Measurements from ENCODE around the gene RNASE2.
"Not testable (repeated sequence)": the region's sequence is repeated elsewhere in the genome, so short reads cannot be mapped to it uniquely, and the experiment has no call there.

RNASE2 gene

DNA sequence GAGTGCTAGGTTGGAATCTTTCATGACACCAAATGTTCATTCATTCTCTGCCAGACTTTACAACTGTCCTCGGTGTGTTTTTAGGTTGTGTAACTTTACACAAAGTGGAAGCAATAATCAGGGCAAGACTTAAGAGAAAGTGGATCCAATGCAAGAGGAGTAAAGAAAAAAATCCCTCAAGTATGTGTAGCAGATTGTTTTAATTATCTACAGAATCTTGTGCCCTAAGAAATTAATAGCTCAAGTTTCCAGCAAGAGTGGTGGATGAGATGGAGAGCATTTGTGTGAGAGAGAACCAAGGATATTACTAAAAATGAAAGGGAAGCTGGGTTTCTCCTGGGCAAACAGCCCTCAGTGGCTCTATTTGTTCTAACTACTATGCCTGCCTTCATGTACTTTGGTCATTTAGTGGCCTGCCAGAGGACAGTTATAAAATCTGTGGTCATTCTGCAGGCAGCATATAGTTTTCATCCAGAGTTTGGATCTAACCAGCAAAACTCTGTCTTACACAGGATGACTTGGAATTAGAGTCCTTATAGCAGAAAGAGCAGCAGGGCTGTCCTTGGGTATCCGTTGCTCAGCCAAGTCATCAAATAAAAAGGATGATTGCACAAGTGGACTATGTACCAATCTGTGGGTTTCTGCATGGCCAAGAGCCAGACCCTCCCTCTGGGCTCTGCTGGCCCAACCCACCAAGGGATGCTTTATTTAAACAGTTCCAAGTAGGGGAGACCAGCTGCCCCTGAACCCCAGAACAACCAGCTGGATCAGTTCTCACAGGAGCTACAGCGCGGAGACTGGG, at the start of gene RNASE2:
TSS of gene RNASE2 (plus strand) at position 752 of the 802 bp plus-strand sequence. CDS start 285 bp downstream, outside the sequence.
- H3K27me3 ChIP-seq (ENCODE audit: insufficient read depth, low read length): peaks cover 14% of the 10 kb centered on the region
- not testable (repeated sequence) for H3K4me3 ChIP-seq (ENCODE audit: low read length); H3K36me3 ChIP-seq (ENCODE audit: insufficient read depth, low read length); H3K9me3 ChIP-seq (ENCODE audit: low read length); H2AFZ ChIP-seq (ENCODE audit: low read depth, low read length); H3K4me1 ChIP-seq (ENCODE audit: insufficient read depth, low read length)

DNA sequence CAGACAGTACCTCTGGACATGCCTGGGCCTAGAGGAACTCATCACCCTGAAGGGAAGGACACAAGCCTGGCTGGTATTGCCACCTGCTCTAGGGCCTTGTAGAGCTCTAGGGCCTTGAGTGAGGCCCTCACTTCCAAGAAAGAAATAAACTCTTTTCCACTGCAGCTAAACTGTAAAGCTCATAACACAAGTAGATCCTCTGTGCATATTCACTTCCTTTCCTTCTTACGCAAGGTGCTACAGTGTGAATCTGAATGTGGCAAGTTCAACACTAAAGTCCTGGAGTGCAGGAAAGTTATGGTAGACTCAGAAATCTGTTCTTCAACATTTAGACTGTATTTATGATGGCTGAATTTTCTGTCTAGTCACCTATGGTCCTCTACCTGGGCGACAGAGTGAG, 49.6 kb upstream of the RNASE2 start:
- H3K4me1 ChIP-seq (ENCODE audit: insufficient read depth, low read length): no peaks in the 10 kb centered on the region
- no peaks in the 10 kb centered on the region for H3K9me3 ChIP-seq (ENCODE audit: low read length)
- H3K36me3 ChIP-seq (ENCODE audit: insufficient read depth, low read length): no peaks in the 10 kb centered on the region
- no peaks in the 10 kb centered on the region for H3K27me3 ChIP-seq (ENCODE audit: insufficient read depth, low read length)
- H3K4me3 ChIP-seq (ENCODE audit: low read length): no peak overlapping the region
- no peak overlapping the region for H2AFZ ChIP-seq (ENCODE audit: low read depth, low read length)

DNA sequence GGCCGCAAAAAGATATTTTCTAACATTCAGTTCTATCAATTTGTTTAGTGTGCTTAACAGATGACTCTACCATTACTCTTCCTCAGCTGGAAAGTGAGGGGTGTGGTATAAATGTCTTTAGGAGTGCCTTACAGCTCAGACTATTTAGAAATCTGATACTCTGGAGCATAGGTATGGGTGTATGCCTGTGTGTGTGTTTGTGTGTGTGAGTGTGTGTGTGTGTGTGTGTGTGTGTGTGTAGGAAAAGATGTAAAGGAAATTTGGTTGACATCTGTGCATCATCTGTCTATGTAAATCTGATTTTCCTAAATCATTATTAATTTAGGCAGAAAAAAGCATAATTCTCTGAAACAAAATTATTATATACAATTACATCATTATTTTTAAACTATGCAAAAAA, 48.1 kb upstream of the RNASE2 start:
- Histone ChIP-seq H3K36me3 (ENCODE audit: insufficient read depth, low read length) (no peaks in the 10 kb centered on the region), H3K27me3 (ENCODE audit: insufficient read depth, low read length) (no peaks in the 10 kb centered on the region), H2AFZ (ENCODE audit: low read depth, low read length) (no peak overlapping the region), H3K4me1 (ENCODE audit: insufficient read depth, low read length) (no peaks in the 10 kb centered on the region), H3K9me3 (ENCODE audit: low read length) (no peaks in the 10 kb centered on the region), H3K4me3 (ENCODE audit: low read length) (no peak overlapping the region)

DNA sequence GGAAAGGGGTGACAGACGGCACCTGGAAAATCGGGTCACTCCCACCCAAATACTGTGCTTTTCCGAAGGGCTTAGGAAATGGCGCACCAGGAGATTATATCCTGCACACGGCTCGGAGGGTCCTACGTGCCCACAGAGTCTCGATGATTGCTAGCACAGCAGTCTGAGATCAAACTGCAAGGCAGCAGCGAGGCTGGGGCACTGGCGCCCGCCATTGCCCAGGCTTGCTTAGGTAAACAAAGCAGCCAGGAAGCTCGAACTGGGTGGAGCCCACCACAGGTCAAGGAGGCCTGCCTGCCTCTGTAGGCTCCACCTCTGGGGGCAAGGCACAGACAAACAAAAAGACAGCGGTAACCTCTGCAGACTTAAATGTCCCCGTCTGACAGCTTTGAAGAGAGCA, 44.5 kb upstream of the RNASE2 start:
- H3K36me3 ChIP-seq (ENCODE audit: insufficient read depth, low read length); H3K27me3 ChIP-seq (ENCODE audit: insufficient read depth, low read length); H2AFZ ChIP-seq (ENCODE audit: low read depth, low read length); H3K4me1 ChIP-seq (ENCODE audit: insufficient read depth, low read length); H3K4me3 ChIP-seq (ENCODE audit: low read length); H3K9me3 ChIP-seq (ENCODE audit: low read length): not testable (repeated sequence)

DNA sequence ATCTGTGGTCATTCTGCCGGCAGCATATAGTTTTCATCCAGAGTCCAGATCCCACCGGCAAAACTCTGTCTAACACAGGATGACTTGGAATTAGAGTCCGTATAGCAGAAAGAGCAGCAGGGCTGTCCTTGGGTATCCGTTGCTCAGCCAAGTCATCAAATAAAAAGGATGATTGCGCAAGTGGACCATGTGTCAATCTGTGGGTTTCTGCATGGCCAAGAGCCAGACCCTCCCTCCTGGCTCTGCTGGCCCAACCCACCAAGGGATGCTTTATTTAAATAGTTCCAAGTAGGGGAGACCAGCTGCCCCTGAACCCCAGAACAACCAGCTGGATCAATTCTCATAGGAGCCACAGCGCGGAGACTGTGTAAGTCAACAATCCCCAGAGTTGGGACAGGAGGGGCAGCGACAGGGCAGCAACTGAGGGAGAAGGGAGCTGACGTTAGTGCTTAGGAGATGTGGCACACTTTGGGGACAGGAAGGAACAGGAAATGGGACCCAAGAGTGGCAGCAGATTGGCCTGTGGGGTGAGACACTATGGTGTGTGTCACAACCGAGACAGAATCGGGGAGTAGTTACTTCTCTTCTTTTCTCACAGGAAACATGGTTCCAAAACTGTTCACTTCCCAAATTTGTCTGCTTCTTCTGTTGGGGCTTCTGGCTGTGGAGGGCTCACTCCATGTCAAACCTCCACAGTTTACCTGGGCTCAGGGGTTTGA, 36.1 kb upstream of the RNASE2 start:
- not testable (repeated sequence) for H3K27me3 ChIP-seq (ENCODE audit: insufficient read depth, low read length); H3K9me3 ChIP-seq (ENCODE audit: low read length); H3K4me3 ChIP-seq (ENCODE audit: low read length); H3K36me3 ChIP-seq (ENCODE audit: insufficient read depth, low read length); H3K4me1 ChIP-seq (ENCODE audit: insufficient read depth, low read length); H2AFZ ChIP-seq (ENCODE audit: low read depth, low read length)

DNA sequence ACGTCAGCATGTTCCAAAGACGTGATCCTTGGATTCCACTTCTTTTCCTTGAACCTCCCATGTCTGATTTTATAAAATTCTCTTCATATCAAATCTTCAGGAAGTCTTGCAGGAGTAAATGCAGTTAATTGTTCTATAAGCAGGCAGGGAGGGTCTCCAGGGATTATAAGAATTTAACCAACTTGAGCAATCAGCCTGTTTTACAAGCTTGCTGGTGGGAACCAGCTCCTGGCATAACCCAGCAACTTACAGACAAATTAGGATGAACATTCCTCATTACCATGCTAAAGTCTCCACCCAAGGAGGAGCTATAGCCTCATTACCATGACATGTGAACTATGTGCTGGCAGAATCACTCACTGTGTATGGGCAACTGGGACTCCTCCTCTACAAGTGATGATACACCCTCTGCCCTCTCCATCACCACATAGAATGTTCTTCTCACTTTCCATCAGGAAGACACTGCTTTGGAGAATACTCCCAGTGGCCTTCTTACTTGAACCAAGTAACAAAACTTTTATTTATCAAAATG, 31.5 kb upstream of the RNASE2 start:
- not testable (repeated sequence) for H3K27me3 ChIP-seq (ENCODE audit: insufficient read depth, low read length); H2AFZ ChIP-seq (ENCODE audit: low read depth, low read length); H3K9me3 ChIP-seq (ENCODE audit: low read length); H3K4me1 ChIP-seq (ENCODE audit: insufficient read depth, low read length); H3K36me3 ChIP-seq (ENCODE audit: insufficient read depth, low read length); H3K4me3 ChIP-seq (ENCODE audit: low read length)

DNA sequence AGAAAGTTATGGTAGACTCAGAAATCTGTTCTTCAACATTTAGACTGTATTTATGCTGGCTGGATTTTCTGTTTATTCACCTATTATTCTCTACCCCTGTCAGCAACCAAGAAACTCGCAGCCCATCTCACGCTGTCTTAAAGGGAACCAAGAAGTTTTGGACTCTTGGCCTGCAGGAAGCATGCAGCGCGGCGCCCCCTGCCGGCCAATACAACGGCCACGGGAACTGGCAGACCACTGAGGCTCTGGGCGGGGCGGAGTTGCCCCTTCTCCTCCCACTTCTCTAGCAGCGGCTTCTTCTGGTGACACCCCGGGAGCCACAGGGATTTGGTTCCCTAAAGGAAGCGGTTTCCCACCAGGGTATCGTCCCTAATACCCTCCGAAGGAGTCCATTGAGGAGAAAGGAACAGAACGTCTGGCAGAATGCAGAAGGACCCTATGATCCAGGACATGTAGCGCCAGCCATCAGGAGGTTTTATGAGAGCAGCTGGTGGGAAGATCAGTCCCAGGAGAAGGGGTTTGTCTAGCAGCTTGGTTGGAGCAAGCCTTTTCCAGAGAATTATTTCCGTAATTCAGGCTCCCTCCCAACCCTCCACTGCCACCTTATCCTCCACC, 21.0 kb upstream of the RNASE2 start:
- Histone ChIP-seq H3K4me1 (ENCODE audit: insufficient read depth, low read length) (no peaks in the 10 kb centered on the region), H2AFZ (ENCODE audit: low read depth, low read length) (no peak overlapping the region), H3K36me3 (ENCODE audit: insufficient read depth, low read length) (no peaks in the 10 kb centered on the region), H3K4me3 (ENCODE audit: low read length) (no peak overlapping the region), H3K9me3 (ENCODE audit: low read length) (no peaks in the 10 kb centered on the region), H3K27me3 (ENCODE audit: insufficient read depth, low read length) (peaks cover 3% of the 10 kb centered on the region)

DNA sequence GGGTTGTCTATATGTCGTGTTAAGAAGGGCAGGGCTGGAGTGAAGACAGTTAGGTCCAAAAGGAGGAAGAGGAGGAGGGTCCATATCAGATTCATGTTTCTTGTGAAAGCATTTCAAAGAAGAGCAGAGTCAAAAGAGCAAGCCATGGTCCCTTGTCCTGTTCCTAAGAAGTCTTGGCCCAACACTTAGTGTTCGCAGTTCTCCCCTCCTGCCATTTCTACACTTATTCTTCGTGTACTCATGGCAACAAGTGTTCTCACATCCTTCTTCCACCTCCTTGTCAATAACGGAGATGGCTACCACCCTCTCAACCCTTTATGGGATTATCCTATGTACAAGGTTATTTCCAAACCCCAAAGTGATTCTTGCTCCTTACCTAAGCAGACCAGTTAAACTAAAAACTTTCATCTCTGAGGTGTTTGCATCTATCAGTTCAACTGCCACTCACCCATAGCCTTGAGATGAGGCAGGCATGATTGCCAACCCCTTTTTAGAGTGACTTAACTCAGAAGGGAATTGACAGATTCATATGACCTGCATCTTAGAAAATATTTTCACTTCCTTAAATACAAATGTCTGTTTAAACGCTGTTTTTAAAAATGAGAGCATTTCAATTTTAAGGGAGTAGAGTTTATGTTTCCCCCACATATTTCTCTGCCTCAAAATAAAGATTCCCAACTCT, 19.8 kb upstream of the RNASE2 start:
- Histone ChIP-seq H3K36me3 (ENCODE audit: insufficient read depth, low read length) (no peaks in the 10 kb centered on the region), H3K4me3 (ENCODE audit: low read length) (no peak overlapping the region), H2AFZ (ENCODE audit: low read depth, low read length) (no peak overlapping the region), H3K9me3 (ENCODE audit: low read length) (no peaks in the 10 kb centered on the region), H3K27me3 (ENCODE audit: insufficient read depth, low read length) (peaks cover 3% of the 10 kb centered on the region), H3K4me1 (ENCODE audit: insufficient read depth, low read length) (no peaks in the 10 kb centered on the region)

DNA sequence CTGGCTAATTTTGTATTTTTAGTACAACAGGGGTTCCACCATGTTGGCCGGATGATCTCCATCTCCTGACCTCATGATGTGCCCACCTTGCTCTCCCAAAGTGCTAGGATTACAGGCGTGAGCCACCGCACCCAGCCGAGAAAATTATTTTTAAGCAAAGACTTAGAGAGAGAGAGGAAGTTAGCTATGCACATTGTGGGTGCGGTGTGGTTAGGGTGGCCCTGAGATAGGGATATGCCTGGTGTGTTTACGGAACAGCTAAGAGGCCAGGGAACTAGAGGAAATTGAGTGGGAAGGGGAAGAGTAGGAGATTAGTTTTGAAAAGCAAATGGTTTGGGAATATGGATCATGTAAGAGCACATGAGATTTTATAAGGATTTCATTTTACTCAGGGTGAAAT, 10.1 kb upstream of the RNASE2 start:
- H3K4me1 ChIP-seq (ENCODE audit: insufficient read depth, low read length); H3K9me3 ChIP-seq (ENCODE audit: low read length); H3K4me3 ChIP-seq (ENCODE audit: low read length); H3K27me3 ChIP-seq (ENCODE audit: insufficient read depth, low read length); H3K36me3 ChIP-seq (ENCODE audit: insufficient read depth, low read length); H2AFZ ChIP-seq (ENCODE audit: low read depth, low read length): not testable (repeated sequence)

DNA sequence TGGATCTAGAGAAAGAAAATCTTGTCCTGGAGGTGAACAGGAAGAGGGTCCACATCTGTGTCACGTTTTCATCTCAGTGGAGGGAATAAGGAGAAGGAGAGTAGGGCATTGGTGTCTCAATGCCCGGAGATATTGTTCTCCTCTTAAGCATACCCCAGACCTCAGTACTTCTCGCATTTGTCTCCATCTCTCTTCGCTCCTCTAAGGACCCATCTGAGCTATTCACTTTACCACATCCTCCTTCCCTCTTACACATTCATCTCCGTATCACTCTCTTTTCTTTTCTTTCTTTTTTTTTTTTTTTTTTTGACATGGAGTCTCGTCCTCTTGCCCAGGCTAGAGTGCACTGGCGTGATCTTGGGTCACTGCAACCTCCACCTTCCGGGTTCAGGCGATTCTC, 8.6 kb upstream of the RNASE2 start:
- H3K9me3 ChIP-seq (ENCODE audit: low read length); H2AFZ ChIP-seq (ENCODE audit: low read depth, low read length); H3K4me3 ChIP-seq (ENCODE audit: low read length); H3K36me3 ChIP-seq (ENCODE audit: insufficient read depth, low read length); H3K4me1 ChIP-seq (ENCODE audit: insufficient read depth, low read length); H3K27me3 ChIP-seq (ENCODE audit: insufficient read depth, low read length): not testable (repeated sequence)

DNA sequence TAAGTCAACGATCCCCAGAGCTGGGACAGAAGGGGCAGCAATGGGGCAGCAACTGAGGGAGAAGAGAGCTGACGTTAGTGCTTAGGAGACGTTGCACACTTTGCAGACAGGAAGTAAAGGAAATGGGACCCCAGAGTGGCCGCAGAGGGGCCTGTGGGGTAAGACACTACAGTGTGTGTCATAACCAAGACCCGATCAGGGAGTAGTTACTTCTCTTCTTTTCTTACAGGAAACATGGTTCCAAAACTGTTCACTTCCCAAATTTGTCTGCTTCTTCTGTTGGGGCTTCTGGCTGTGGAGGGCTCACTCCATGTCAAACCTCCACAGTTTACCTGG, 219 bp downstream of the RNASE2 start:
- H3K36me3 ChIP-seq (ENCODE audit: insufficient read depth, low read length); H2AFZ ChIP-seq (ENCODE audit: low read depth, low read length); H3K4me1 ChIP-seq (ENCODE audit: insufficient read depth, low read length); H3K9me3 ChIP-seq (ENCODE audit: low read length); H3K4me3 ChIP-seq (ENCODE audit: low read length): not testable (repeated sequence)
- H3K27me3 ChIP-seq (ENCODE audit: insufficient read depth, low read length): peaks cover 14% of the 10 kb centered on the region

DNA sequence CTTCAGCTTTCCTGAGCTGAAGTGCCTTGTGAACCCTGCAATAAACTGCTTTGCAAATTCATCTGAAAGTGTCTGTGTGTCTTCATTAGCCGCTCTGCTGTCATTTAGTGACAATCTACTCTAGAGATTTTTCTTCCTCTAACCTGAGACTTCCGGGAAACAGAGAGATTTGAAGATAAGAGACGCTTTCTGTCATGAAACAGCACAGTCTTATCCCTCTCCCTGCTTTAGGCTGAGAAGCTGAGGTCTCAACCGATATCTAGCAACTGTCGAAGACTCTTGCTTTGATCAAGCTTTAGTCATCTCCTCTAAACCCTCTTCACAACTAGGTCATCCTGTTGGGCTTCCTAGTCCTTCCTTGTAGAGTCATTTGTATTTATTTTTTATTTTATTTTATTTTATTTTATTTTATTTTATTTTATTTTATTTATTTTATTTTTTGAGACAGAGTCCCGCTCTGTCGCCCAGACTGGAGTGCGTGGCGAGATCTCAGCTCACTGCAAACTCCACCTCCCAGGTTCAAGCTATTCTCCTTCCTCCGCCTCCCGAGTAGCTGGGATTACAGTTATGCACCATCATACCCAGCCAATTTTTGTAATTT, 1.2 kb downstream of the RNASE2 start:
- no peaks in the 10 kb centered on the region for H3K36me3 ChIP-seq (ENCODE audit: insufficient read depth, low read length)
- H3K27me3 ChIP-seq (ENCODE audit: insufficient read depth, low read length): peaks cover 14% of the 10 kb centered on the region

DNA sequence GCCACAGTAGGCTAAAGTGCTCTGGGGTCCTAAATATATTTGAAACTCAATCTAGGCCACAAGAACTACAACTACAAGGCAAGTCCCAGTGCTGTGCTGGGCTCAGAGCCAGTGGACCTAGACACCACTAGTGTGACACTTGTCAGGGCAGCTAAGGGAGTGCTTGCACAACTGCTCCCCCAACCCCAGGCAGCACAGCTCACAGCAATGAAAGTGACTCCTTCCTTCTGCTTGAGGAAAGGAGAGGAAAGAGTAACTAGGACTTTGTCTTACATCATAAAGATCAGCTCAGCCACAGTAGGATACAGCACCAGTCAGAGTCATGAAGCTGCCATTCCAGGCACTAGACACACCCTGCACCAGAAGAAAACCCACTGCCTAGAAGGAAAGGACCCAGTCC, 3.7 kb downstream of the RNASE2 start:
- H3K36me3 ChIP-seq (ENCODE audit: insufficient read depth, low read length); H3K4me3 ChIP-seq (ENCODE audit: low read length); H3K4me1 ChIP-seq (ENCODE audit: insufficient read depth, low read length); H3K9me3 ChIP-seq (ENCODE audit: low read length); H2AFZ ChIP-seq (ENCODE audit: low read depth, low read length): not testable (repeated sequence)
- peaks cover 10% of the 10 kb centered on the region for H3K27me3 ChIP-seq (ENCODE audit: insufficient read depth, low read length)

More for the DNA sequence above, 1.2 kb downstream of the RNASE2 start:
- H3K4me1 ChIP-seq (ENCODE audit: insufficient read depth, low read length): no peaks in the 10 kb centered on the region
- H3K4me3 ChIP-seq (ENCODE audit: low read length): no peak overlapping the region
- no peak overlapping the region for H2AFZ ChIP-seq (ENCODE audit: low read depth, low read length)
- H3K9me3 ChIP-seq (ENCODE audit: low read length): no peaks in the 10 kb centered on the region
